Adrenal gland (tissue), 5 donors: Measurements from ENCODE around the gene TEX30.

Source experiments
- POLR2A ChIP-seq, 2 donors: fragments of 450-650 bp; IDR thresholded peaks; one replicate each; pipeline ENCODE4 v1.6.1; 2017; ENCODE audit warnings: antibody characterized with exemption in 2 of 2, mild to moderate bottlenecking in 2 of 2, moderate library complexity in 1 of 2
- TF ChIP-seq, protein P1 (sequence below), 6 experiments: fragments of 450-650 bp in 4 of 6; fragments of 200-600 bp in 2 of 6; sonication (generic) in 1 of 6; IDR thresholded peaks; 1 replicate in 5 of 6; 2 replicates in 1 of 6; pipeline versions ENCODE4 v1.5.1 to v1.8.0; 2016 to 2021; ENCODE audit warnings: antibody characterized with exemption in 6 of 6, mild to moderate bottlenecking in 2 of 6, moderate library complexity in 1 of 6
- donor health status: DM: no; HTN: no; CAD: no.

DNA sequence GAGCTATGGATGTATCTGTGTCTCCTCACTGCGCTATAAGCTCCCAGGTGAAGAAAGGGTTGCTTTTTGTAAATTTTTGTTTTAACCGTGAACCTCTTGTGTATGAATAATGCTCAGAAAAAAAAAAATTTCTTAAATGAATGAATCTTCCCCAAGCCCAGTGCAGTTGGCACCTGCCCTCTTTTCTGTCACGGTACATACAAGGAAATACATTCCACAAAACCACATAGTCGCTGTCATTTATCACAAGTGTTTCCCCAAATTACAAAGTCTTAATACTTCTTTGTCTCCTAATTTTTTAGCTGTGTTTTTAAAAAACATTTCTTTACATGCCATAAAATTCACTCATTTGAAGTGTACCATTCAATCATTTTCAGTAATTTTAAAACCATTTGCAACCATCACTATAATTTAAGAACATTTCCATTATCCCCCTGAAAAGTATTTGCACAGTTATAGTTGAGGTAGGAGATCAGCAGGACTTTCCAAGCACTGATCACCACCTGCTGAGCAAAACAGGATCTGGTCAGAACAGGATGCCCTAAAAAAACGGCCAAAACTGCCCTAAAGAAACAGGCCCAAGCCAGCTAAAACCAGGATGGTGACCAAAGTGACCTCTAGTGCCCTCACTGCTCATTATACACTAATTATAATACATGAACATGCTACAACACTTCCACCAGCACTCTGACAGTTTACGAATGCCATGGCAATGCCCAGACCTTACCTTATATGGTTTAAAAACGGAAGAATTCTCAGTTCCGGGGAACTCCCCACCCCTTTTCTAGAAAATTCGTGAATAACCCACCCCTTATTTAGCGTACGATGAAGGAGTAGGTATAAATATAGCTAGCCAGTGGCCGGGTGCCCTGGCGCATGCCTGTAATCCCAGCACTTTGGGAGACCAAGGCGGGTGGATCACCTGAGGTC lies 1.3 kb upstream of the TEX30 start:
- TF ChIP-seq, protein P1, sequence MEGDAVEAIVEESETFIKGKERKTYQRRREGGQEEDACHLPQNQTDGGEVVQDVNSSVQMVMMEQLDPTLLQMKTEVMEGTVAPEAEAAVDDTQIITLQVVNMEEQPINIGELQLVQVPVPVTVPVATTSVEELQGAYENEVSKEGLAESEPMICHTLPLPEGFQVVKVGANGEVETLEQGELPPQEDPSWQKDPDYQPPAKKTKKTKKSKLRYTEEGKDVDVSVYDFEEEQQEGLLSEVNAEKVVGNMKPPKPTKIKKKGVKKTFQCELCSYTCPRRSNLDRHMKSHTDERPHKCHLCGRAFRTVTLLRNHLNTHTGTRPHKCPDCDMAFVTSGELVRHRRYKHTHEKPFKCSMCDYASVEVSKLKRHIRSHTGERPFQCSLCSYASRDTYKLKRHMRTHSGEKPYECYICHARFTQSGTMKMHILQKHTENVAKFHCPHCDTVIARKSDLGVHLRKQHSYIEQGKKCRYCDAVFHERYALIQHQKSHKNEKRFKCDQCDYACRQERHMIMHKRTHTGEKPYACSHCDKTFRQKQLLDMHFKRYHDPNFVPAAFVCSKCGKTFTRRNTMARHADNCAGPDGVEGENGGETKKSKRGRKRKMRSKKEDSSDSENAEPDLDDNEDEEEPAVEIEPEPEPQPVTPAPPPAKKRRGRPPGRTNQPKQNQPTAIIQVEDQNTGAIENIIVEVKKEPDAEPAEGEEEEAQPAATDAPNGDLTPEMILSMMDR (IDR thresholded peaks at IDR 0.05) = no peak
- TF ChIP-seq POLR2A (IDR thresholded peaks at IDR 0.05) = no peak
